HG03097 (cell line): ENCODE data around the gene DIS3L2.
"Not testable (repeated sequence)": the region's sequence is repeated elsewhere in the genome, so short reads cannot be mapped to it uniquely, and the experiment has no call there.

Experiments
- ATAC-seq: cut with Tn5 transposase; IDR thresholded peaks from one replicate; pipeline ENCODE4 v1.9.1; 2021; ENCODE audit not compliant: unreplicated experiment, low FRiP score

DIS3L2 gene

GRCh38 chr2:232006253-232006652 lies 44.7 kb downstream of the DIS3L2 start:
- no peak for ATAC-seq

GRCh38 chr2:232008907-232009638 lies 47.6 kb downstream of the DIS3L2 start:
- ATAC-seq: no peak

- ATAC-seq: no peak
Measured at GRCh38 chr2:232009639-232010274, 48.2 kb downstream of the DIS3L2 start.

GRCh38 chr2:232013701-232014353 lies 52.3 kb downstream of the DIS3L2 start:
- no peak for ATAC-seq

GRCh38 chr2:232014681-232015080 lies 53.2 kb downstream of the DIS3L2 start:
- no peak for ATAC-seq

- ATAC-seq: no peak
Measured at GRCh38 chr2:232018181-232018580, 56.7 kb downstream of the DIS3L2 start.

GRCh38 chr2:232022718-232023117 lies 61.2 kb downstream of the DIS3L2 start:
- ATAC-seq: no peak

GRCh38 chr2:232023426-232023825 lies 61.9 kb downstream of the DIS3L2 start:
- ATAC-seq: no peak

GRCh38 chr2:232024457-232024856 lies 62.9 kb downstream of the DIS3L2 start:
- ATAC-seq: no peak

GRCh38 chr2:232026910-232027309 lies 65.4 kb downstream of the DIS3L2 start:
- ATAC-seq: peak; percentile 88

GRCh38 chr2:232027530-232027929 lies 66.0 kb downstream of the DIS3L2 start:
- no peak for ATAC-seq

GRCh38 chr2:232028071-232028470 lies 66.6 kb downstream of the DIS3L2 start:
- no peak for ATAC-seq

GRCh38 chr2:232028631-232029030 lies 67.1 kb downstream of the DIS3L2 start:
- ATAC-seq: no peak

GRCh38 chr2:232029346-232029745 lies 67.8 kb downstream of the DIS3L2 start:
- ATAC-seq: no peak

GRCh38 chr2:232030229-232030628 lies 68.7 kb downstream of the DIS3L2 start:
- no peak for ATAC-seq

GRCh38 chr2:232035292-232035691 lies 73.8 kb downstream of the DIS3L2 start:
- not testable (repeated sequence) for ATAC-seq

- ATAC-seq: not testable (repeated sequence)
Measured at GRCh38 chr2:232036876-232037275, 75.4 kb downstream of the DIS3L2 start.

GRCh38 chr2:232038251-232038880 lies 76.9 kb downstream of the DIS3L2 start:
- ATAC-seq: no peak

- ATAC-seq: no peak
Measured at GRCh38 chr2:232038881-232039485, 77.5 kb downstream of the DIS3L2 start.

- no peak for ATAC-seq
Measured at GRCh38 chr2:232042911-232043574, 81.5 kb downstream of the DIS3L2 start.
